Measurements from ENCODE around the gene PABPN1. TPM values are rescaled to one million over a fixed set of nuclear protein-coding genes. Genes with fewer than 3 reads are reported as not detected.

The PABPN1 gene
- total RNA-seq, 4 donors from 2014 or later, result 79.3 to 149 (median 116) TPM

DNA sequence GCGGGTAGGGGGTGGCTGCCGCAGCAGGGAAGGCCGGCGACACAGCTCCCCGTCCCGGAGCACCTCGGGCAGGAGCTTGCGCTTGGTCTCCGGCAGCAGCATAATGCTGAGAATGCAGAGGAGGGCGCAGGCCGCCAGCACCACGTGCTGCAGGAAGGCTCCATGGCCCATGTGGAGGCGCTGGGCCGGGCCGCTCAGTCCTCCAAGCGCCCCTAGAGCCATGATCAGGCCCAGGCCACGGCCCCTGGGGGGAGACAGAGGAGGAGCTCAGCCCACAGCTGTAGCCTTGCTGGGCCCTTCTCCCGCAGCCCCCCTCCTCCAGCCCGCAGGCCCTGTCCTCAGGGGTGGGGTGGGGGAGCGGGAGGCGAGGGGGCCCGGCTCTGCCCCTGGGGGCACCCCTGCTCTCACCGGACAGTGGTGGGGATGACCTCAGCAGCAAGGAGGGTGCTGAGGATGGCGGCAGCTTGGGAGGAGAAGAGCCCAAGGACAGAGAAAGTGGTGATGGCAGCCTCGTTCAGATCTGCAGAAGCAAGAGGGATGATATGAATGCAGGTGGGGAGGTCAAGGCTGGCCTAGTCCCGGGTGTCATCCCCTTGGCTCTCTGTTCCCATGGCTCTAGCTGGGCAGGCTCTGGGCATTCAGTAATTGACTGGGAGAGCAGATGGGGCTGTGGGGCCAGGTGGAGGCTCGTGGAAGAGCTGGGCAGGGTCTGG is 25.6 kb downstream of the PABPN1 start:
- H3K36me3 ChIP-seq, result no peaks in the 10 kb centered on the region
- no peak for DNase-seq
- H3K4me3 ChIP-seq, result no peak overlapping the region
- peaks cover 0 to 3% of the 10 kb centered on the region in 2 donors for H3K27me3 ChIP-seq
- no peak overlapping the region for H3K27ac ChIP-seq
- TF ChIP-seq, protein P1, sequence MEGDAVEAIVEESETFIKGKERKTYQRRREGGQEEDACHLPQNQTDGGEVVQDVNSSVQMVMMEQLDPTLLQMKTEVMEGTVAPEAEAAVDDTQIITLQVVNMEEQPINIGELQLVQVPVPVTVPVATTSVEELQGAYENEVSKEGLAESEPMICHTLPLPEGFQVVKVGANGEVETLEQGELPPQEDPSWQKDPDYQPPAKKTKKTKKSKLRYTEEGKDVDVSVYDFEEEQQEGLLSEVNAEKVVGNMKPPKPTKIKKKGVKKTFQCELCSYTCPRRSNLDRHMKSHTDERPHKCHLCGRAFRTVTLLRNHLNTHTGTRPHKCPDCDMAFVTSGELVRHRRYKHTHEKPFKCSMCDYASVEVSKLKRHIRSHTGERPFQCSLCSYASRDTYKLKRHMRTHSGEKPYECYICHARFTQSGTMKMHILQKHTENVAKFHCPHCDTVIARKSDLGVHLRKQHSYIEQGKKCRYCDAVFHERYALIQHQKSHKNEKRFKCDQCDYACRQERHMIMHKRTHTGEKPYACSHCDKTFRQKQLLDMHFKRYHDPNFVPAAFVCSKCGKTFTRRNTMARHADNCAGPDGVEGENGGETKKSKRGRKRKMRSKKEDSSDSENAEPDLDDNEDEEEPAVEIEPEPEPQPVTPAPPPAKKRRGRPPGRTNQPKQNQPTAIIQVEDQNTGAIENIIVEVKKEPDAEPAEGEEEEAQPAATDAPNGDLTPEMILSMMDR (IDR thresholded peaks at IDR 0.05), result no peak
- no peak for TF ChIP-seq POLR2A (IDR thresholded peaks at IDR 0.05)
- peaks cover 0 to 3% (median 1%) of the 10 kb centered on the region in 4 donors for H3K4me1 ChIP-seq
- no peaks in the 10 kb centered on the region for H3K9me3 ChIP-seq

DNA sequence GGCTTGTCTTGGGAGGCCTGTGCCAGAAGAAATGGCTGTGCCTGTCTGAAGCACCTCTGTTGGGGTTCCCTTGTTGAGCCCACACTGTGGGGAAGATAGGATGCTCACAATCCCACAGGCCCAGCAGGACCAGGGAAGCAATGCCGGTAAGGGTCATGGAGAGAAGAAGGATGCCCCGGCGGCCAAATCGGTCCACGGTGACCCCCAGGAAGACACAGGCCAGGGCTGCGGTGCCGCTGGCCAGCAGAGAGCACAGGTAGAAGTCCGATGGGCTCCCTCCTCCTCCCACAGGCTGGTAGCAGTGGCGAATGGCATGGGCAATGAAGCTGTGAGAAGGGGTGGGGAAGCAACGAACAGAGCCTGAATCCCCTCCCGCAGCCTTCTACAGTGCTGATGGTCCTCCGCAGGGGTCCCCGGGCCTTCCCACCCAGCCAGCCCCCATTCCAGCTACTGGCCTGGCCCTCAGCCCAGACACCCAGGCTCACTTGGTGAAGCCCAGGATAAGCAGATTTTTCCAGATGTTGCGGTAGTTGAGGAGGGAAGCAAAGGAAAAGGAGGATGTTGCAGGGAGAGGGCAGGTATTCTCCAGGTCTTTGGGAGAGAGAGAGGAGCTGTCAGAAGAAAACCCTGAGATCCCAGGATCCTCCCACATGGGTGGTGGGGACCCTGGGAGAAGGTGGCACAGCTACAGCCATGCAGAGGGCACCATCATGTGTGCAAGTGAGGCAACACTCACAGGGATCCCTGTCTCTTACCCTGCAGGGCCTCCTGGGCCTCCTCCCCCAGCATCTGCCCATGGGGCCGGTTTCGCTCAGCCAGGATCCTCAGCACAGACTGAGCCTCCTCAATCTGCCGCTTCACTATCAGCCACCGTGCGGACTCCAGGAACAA is 26.4 kb downstream of the PABPN1 start:
- H3K27me3 ChIP-seq, result peaks cover 0 to 6% of the 10 kb centered on the region in 2 donors
- no peak overlapping the region for H3K4me3 ChIP-seq

DNA sequence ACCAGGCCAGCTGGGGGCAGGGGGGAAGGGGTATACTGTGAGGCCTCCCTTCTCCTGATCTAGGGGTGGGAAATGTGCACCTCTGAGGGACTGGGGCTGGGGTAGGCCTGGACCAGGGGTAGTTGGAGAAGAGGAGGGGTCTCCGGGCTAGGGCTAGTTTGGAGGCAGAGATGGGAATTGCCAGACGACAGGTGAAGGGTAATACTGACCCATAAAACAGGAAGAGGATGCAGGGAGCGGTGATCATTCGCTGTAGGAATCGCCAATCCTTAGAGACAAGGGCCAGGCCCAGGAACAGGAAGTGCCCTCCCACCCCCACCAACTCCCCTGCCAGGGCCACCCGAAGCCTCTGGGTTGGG is 27.0 kb downstream of the PABPN1 start:
- no peak overlapping the region for H3K4me3 ChIP-seq
- no peak overlapping the region for H3K27ac ChIP-seq
- H3K27me3 ChIP-seq, result peaks cover 0 to 6% of the 10 kb centered on the region in 2 donors
- H3K36me3 ChIP-seq, result no peaks in the 10 kb centered on the region
- TF ChIP-seq POLR2A (IDR thresholded peaks at IDR 0.05), result no peak
- TF ChIP-seq, protein P1 (IDR thresholded peaks at IDR 0.05), result no peak
- H3K4me1 ChIP-seq, result peaks cover 0 to 16% (median 6%) of the 10 kb centered on the region in 4 donors
- H3K9me3 ChIP-seq, result no peaks in the 10 kb centered on the region
- DNase-seq, result peak in 1 of 3 donors; percentile 21

More for the DNA sequence above, 26.4 kb downstream of the PABPN1 start:
- TF ChIP-seq, protein P1 (IDR thresholded peaks at IDR 0.05), result no peak
- TF ChIP-seq POLR2A (IDR thresholded peaks at IDR 0.05), result no peak
- H3K9me3 ChIP-seq, result no peaks in the 10 kb centered on the region
- no peak overlapping the region for H3K27ac ChIP-seq
- no peaks in the 10 kb centered on the region for H3K36me3 ChIP-seq
- peak in 1 of 3 donors; percentile 43 for DNase-seq
- H3K4me1 ChIP-seq, result peaks cover 0 to 11% (median 5%) of the 10 kb centered on the region in 4 donors

DNA sequence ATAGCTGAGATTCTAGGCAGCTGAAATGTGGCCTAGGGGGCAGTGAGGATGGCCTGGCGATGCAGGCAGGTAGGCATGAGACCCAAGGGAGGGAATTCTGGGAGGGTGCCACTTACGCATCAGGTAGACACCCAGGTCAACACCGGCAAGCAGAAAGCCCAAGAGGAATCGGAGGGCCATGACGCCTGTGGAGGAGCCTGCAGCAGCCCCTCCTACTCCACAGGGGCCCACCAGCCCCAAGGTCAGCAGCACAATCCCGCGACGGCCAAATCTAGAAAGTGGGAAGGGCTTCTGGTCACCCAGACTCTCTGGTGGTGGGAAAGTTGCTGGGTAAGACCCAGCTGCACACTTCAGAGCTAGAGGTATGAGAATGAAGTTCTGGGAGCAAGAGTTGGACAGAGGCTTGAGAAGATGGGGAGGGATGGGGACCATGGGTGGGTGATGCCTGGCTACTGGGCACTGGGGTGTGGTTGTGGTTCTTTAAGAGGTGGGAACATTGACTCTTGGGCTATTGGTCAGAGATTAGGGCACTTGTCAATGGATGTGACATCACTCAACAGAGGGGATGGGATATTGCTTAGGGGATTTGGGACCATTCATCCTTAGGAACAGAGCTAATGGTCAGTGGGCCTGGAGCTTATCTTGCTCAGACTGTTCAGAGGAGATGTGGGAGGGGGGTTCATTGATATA is 28.0 kb downstream of the PABPN1 start:
- Histone ChIP-seq H3K4me1 (peaks cover 0 to 16% (median 6%) of the 10 kb centered on the region in 4 donors), H3K4me3 (no peak overlapping the region), H3K27me3 (peaks cover 0 to 6% of the 10 kb centered on the region in 2 donors), H3K9me3 (no peaks in the 10 kb centered on the region), H3K36me3 (no peaks in the 10 kb centered on the region), H3K27ac (no peak overlapping the region)
- TF ChIP-seq POLR2A (IDR thresholded peaks at IDR 0.05), result no peak
- TF ChIP-seq, protein P1 (IDR thresholded peaks at IDR 0.05), result no peak
- DNase-seq, result peak in 1 of 3 donors; percentile 24

Data from Peyer's patch (tissue), 4 donors.